Loucy (cell line): ENCODE measurements around the gene HSD11B1L.

ENCODE experiments used
- H2AFZ ChIP-seq: fragments of 200-600 bp; sonication (generic); 2 replicates; pipeline ENCODE4 v1.6.0; 2016; ENCODE audit warnings: antibody characterized with exemption, mild to moderate bottlenecking, low read length, moderate library complexity
- H3F3A ChIP-seq: fragments of 200-600 bp; 2 replicates; pipeline ENCODE4 v1.6.0; 2016; ENCODE audit warnings: antibody characterized with exemption, low read depth, mild to moderate bottlenecking
- H3K27me3 ChIP-seq: fragments of 200-600 bp; sonication (generic); 2 replicates; pipeline ENCODE4 v1.6.1; 2014; ENCODE audit warnings: low read length, mild to moderate bottlenecking; ENCODE audit not compliant: insufficient read depth, poor library complexity, severe bottlenecking
- H3K36me3 ChIP-seq: fragments of 200-600 bp; sonication (generic); 2 replicates; pipeline ENCODE4 v1.6.1; 2016; ENCODE audit warnings: low read length; ENCODE audit not compliant: insufficient read depth
- H3K4me1 ChIP-seq: fragments of 200-600 bp; sonication (generic); 2 replicates; pipeline ENCODE4 v1.5.1; 2014; ENCODE audit warnings: low read length, mild to moderate bottlenecking; ENCODE audit not compliant: insufficient read depth, poor library complexity, severe bottlenecking
- H3K4me2 ChIP-seq: fragments of 200-600 bp; sonication (generic); 2 replicates; pipeline ENCODE4 v1.6.0; 2014; ENCODE audit warnings: antibody characterized with exemption, low read length, low read depth, mild to moderate bottlenecking; ENCODE audit not compliant: poor library complexity, severe bottlenecking
- H3K4me3 ChIP-seq: fragments of 200-600 bp; sonication (generic); 2 replicates; pipeline ENCODE4 v1.5.1; 2014; ENCODE audit warnings: low read length, mild to moderate bottlenecking, mixed read lengths; ENCODE audit not compliant: poor library complexity, severe bottlenecking
- H3K79me2 ChIP-seq: fragments of 200-600 bp; sonication (generic); 2 replicates; pipeline ENCODE4 v1.6.1; 2014; ENCODE audit warnings: low read length; ENCODE audit not compliant: insufficient read depth
- H3K9ac ChIP-seq: fragments of 200-600 bp; sonication (generic); 2 replicates; pipeline ENCODE4 v1.6.0; 2014; ENCODE audit warnings: mild to moderate bottlenecking, low read depth, low read length, moderate library complexity; ENCODE audit not compliant: poor library complexity, severe bottlenecking
- H3K9me2 ChIP-seq: fragments of 200-600 bp; sonication (generic); replicated peaks from 2 replicates; pipeline ENCODE4 v1.6.1; 2016; ENCODE audit warnings: low read depth, low read length, mixed read lengths
- H3K9me3 ChIP-seq: fragments of 200-600 bp; sonication (generic); 2 replicates; pipeline ENCODE4 v1.6.1; 2014; ENCODE audit warnings: mild to moderate bottlenecking, antibody characterized with exemption, low read length, low read depth; ENCODE audit not compliant: insufficient read depth
- H4K20me1 ChIP-seq: fragments of 200-600 bp; sonication (generic); 2 replicates; pipeline ENCODE4 v1.6.0; 2014; ENCODE audit warnings: antibody characterized with exemption, low read length, mild to moderate bottlenecking; ENCODE audit not compliant: insufficient read depth, poor library complexity, severe bottlenecking
- EZH2phosphoT487 ChIP-seq: fragments of 200-600 bp; IDR thresholded peaks from 2 replicates; pipeline ENCODE4 v1.6.1; 2018; ENCODE audit warnings: antibody characterized with exemption, mild to moderate bottlenecking, moderate library complexity, borderline replicate concordance
- TF ChIP-seq, protein P1 (sequence below): fragments of 200-600 bp; sonication (generic); conservative IDR thresholded peaks from 2 replicates; pipeline ENCODE4 v1.5.1; 2014; ENCODE audit warnings: mild to moderate bottlenecking, antibody characterized with exemption, low read length

HSD11B1L gene

DNA sequence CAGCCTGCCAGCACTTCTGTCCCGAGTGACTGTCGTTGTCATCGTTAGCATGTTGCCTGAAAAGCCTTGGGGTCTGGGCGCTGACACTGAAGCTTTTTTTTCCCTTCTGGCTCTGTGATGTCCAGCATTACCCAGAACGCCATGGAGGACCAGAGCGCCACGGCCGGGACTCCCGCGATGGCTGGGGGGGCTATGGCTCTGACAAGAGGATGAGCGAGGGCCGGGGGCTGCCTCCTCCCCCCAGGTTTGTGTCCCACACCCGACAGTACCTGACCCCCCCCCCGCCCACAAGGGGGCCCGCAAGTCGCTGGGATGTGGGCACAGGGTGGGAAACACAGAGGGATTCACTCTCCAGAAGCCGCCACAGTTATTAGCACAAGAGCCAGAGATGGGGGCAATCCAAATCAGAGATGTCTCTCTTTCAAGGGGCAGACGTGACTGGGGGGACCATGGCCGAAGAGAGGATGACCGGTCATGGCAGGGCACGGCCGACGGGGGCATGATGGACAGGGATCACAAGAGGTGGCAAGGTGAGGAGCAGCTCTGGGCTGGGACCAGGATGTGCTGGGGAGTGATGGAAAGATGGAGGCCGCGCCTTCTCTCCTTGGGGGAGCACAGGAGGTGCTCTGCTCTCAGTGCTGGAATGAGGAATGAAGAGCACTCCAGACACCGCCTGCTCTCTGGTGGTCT, 13.8 kb upstream of the HSD11B1L start:
- TF ChIP-seq EZH2phosphoT487 = no peak
- TF ChIP-seq, protein P1, sequence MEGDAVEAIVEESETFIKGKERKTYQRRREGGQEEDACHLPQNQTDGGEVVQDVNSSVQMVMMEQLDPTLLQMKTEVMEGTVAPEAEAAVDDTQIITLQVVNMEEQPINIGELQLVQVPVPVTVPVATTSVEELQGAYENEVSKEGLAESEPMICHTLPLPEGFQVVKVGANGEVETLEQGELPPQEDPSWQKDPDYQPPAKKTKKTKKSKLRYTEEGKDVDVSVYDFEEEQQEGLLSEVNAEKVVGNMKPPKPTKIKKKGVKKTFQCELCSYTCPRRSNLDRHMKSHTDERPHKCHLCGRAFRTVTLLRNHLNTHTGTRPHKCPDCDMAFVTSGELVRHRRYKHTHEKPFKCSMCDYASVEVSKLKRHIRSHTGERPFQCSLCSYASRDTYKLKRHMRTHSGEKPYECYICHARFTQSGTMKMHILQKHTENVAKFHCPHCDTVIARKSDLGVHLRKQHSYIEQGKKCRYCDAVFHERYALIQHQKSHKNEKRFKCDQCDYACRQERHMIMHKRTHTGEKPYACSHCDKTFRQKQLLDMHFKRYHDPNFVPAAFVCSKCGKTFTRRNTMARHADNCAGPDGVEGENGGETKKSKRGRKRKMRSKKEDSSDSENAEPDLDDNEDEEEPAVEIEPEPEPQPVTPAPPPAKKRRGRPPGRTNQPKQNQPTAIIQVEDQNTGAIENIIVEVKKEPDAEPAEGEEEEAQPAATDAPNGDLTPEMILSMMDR = no peak
- no peak overlapping the region for H2AFZ ChIP-seq
- no peaks in the 10 kb centered on the region for H3K4me1 ChIP-seq
- H3K9me3 ChIP-seq = no peaks in the 10 kb centered on the region
- H3K27me3 ChIP-seq = no peaks in the 10 kb centered on the region
- H3K4me3 ChIP-seq = no peak overlapping the region
- no peaks in the 10 kb centered on the region for H3K79me2 ChIP-seq
- H4K20me1 ChIP-seq = no peaks in the 10 kb centered on the region
- no peaks in the 10 kb centered on the region for H3K9me2 ChIP-seq
- no peaks in the 10 kb centered on the region for H3F3A ChIP-seq
- peaks cover 72% of the 10 kb centered on the region for H3K36me3 ChIP-seq
- no peak overlapping the region for H3K9ac ChIP-seq
- no peak overlapping the region for H3K4me2 ChIP-seq

DNA sequence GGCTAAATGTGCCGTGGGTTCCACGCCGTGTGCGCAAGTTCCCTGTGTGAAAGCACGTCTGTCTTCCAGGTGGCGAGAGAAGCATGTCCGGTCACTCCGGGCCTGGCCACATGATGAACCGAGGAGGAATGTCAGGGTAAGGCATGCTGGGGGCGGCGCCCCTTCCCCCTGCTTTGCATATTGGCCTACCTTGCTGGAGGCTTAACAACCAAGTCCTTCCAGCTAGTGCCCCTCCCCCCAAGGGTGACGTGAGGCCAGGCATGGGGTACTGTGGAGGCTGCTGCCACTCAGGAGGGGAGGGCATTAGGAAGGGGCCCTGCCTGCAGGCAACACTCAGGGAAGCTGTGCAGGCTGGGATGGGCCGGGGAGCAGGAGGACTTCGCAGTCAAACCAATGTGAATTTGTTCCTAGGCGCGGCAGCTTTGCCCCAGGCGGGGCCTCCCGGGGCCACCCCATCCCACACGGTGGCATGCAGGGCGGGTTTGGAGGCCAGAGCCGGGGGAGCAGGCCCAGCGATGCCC, 13.0 kb upstream of the HSD11B1L start:
- H2AFZ ChIP-seq = no peak overlapping the region
- H3F3A ChIP-seq = no peaks in the 10 kb centered on the region
- no peak overlapping the region for H3K4me3 ChIP-seq
- H3K36me3 ChIP-seq = peaks cover 68% of the 10 kb centered on the region
- H3K27me3 ChIP-seq = no peaks in the 10 kb centered on the region
- H3K9me3 ChIP-seq = no peaks in the 10 kb centered on the region
- no peak overlapping the region for H3K4me2 ChIP-seq
- no peaks in the 10 kb centered on the region for H3K79me2 ChIP-seq
- no peaks in the 10 kb centered on the region for H3K4me1 ChIP-seq
- H3K9ac ChIP-seq = no peak overlapping the region
- no peak for TF ChIP-seq EZH2phosphoT487
- TF ChIP-seq, protein P1 = no peak
- H4K20me1 ChIP-seq = no peaks in the 10 kb centered on the region
- no peaks in the 10 kb centered on the region for H3K9me2 ChIP-seq

DNA sequence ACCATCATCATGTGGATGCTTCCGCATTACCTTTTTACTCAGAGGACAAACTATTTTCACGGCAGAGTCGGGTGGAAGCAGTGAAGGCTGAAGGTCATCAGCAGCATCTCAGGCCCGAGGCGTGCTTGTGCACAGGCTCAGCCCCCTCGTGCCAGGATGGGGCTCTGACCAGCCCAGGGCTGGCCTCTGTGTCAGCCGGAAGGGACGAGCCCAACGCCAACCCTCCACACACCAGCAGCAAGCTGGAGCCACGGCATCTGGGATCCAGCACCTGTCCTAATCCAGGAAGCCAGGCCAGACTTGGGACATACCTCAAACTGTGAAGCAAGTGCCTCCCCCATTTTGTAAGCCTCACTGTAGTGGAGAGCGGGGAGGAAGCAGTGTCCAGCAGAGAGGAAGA, 11.6 kb upstream of the HSD11B1L start:
- Histone ChIP-seq H3K4me3 (no peak overlapping the region), H3K9me2 (no peaks in the 10 kb centered on the region), H3K36me3 (peaks cover 55% of the 10 kb centered on the region), H3K4me2 (no peak overlapping the region), H2AFZ (no peak overlapping the region), H3K9ac (no peak overlapping the region), H4K20me1 (no peaks in the 10 kb centered on the region), H3F3A (no peaks in the 10 kb centered on the region), H3K79me2 (no peaks in the 10 kb centered on the region), H3K9me3 (no peaks in the 10 kb centered on the region), H3K27me3 (no peaks in the 10 kb centered on the region), H3K4me1 (no peaks in the 10 kb centered on the region)
- TF ChIP-seq, protein P1 = no peak
- no peak for TF ChIP-seq EZH2phosphoT487
